Endometrial microvascular endothelial cells (primary cell): ENCODE measurements around the gene GNG8. TPM values are rescaled to one million over a fixed set of nuclear protein-coding genes. Genes with fewer than 3 reads are reported as not detected.

Source experiments
- in situ Hi-C: cut with HindIII; loops from 2 replicates; pipeline ENCODE4 v1.10.0; 2017; ENCODE audit warnings: low sequenced_read_pairs, low pct_unique_long_range_greater_than_20kb; ENCODE audit errors: inconsistent ontology term
- total RNA-seq: library from RNA; depleted of rRNA; stranded (reverse); fragments of >200 nt; gene quantifications from one replicate; pipeline ENCODE4 v1.2.3, GENCODE V29; 2015; ENCODE audit errors: inconsistent ontology term

Gene GNG8
- total RNA-seq, 1 donor from 2014 or later, result not detected

DNA sequence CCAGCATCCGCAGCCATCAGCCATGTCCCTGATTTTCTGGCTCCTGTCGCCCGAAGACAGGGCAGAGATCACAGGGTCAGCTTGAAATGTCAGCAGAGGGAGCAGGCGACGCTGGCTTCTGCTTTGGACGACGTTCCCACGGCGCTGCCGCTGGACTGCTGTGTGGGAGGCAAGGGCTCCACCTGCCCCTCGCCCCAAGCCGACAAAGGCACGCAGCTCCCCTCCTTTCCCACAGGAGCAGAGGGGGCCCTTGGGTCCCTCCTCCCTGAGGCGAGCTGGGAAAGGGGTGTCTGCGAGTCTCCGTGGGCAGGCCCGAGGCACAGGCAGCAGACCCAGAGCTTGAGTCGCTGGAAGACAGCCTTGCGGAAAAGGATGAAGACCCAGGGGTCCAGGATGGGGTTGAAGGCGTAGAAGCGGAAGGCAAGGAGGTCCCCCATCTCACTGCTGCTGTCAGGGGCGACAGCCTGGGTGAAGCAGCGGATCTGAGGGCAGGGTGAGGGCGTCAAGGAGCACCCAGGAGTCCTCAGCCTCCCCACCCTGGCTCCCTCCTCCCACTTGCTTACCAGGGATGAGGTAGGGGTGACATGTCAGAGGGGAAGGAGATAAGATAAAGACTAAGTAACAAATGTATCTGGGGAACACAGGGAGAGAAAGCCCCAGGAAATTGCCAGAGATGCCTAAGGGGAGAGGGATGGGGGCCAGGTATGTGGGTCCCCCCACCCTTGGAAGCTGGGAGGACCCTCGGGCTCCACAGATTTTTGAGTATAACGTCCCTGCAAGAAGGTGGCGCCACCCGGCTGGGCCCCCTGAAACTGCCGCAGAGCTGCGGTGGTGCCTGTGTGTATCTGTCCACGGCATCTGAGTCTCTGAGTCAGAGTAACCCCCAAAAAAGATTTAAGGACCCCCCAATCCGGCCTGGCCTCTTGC, 14.5 kb downstream of the GNG8 start:
- in situ Hi-C loops, result no loop called here

DNA sequence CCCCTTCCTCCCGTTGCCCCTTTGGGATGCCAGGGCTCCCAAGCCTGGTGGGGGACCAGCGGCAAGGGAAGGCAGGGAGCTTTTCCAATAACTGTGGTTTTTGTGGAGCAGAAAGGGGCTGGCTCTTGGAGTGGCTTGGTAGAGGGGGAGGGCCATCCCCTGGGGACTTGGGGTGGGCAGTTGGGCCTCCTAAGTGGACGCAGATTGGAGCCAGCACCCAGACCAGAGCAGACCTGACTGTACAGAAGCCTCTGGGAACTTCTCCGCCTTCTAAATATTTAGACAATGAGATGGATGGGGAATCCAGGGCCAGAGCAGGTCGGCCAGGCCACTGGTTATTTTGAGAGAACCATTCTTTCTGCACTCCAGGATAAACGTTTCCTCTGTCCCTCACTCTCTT, 15.3 kb downstream of the GNG8 start:
- in situ Hi-C loops, result no loop called here

DNA sequence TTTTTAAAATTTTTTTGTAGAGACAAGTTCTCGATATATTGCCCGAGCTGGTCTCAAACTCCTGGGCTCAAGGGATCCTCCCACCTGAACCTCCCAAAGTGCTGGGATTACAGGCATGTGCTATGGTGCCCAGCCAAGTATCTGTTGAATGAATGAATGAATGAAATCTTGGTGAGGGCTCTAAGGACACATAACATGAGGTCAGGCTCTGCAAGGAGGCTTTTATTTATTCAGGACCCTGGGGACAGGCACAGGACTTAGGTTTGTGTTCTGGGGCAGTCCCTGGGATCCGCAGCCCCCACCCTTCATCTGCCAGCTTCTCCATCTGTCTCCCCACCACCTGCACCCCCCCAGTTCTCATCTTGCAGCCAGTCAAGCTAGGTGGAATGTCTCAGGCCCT, 15.7 kb downstream of the GNG8 start:
- in situ Hi-C loops, result no loop called here

GRCh38 chr19:46618670-46619231, 17.3 kb downstream of the GNG8 start:
- in situ Hi-C loops, result no loop called here

DNA sequence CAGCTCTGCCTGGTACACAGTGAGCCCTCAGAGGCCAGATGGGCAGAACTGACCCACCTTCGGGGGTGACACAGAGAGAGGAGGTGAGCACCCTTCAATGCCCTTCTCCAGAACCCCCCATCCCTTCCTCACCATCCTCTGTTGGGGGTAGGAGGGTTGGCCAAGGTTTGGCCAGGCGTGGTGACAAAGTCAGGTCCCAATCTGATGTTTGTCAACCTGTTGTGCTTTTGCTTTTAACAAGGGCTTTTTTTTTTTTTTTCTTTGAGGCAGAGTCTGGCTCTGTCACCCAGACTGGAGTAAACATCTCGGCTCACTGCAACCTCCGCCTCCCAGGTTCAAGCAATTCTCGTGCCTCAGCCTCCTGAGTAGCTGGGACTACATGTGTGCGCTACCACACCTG, 18.4 kb downstream of the GNG8 start:
- in situ Hi-C loops, result no loop called here

DNA sequence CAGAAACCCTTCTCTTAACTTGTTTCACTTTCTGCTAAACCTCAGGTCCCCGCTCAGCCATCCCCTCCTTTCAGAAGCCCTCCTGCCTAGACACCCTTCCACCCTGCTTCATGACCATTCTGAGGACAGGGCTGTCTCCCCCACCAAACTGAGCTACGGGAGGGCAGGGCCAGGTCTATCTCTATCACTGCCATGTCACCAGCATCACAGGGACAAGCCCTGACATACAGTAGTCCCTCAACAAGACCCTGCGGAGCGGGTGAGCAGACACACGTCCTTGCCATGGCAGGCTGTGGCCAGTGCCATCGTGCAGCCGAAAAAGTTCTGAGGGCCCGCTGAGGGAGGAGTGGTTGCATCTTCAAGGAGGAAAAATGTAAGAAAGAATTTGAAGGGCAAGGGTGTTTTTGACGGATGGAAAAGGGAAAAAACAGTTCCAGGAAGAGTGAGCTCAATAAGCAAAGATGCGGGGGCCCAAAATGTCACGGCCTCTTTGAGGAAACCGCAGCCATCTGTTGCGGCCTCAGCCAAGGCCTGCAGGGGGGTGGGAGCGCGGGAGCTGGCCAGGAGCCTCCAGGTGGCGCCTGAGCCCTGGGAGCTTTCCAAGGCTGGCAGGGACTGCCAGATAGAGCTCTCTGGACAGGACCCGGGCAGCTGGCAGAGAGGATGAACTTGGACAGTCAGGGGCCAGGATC, 19.2 kb downstream of the GNG8 start:
- in situ Hi-C loops, result no loop called here

- in situ Hi-C loops, result no loop called here
These were observed 20.0 kb downstream of the GNG8 start for GRCh38 chr19:46615966-46616365.

- in situ Hi-C loops, result no loop called here
These were observed 21.8 kb downstream of the GNG8 start for GRCh38 chr19:46614114-46614722.

DNA sequence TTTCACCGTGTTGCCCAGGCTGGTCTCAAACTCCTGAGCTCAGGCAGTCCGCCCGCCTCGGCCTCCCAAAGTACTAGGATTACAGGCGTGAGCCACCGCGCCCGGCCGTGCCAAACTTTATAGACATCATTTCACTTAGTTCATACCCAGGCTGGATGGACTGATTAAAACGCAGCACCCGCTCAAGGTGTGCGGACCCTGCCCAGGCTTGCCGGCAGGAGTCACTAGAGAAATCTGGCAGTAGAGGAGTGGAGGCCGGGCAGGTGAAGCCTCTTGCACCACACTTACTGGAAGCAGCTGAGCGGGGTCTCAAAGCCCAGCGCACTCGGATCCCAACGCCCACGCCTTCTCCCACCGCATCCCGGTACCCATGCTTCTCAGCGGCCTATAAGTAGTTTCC, 22.5 kb downstream of the GNG8 start:
- in situ Hi-C loops, result no loop called here

GRCh38 chr19:46611776-46612175, 24.2 kb downstream of the GNG8 start:
- in situ Hi-C loops, result no loop called here

- in situ Hi-C loops, result no loop called here
These were observed 24.9 kb downstream of the GNG8 start for GRCh38 chr19:46610851-46611770.

DNA sequence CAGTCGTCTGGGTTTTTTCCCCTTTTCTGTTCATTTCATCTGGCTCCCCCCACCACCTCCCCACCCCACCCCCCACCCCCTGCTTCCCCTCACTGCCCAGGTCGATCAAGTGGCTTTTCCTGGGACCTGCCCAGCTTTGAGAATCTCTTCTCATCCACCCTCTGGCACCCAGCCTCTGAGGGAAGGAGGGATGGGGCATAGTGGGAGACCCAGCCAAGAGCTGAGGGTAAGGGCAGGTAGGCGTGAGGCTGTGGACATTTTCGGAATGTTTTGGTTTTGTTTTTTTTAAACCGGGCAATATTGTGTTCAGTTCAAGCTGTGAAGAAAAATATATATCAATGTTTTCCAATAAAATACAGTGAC, 25.6 kb downstream of the GNG8 start:
- in situ Hi-C loops, result no loop called here

- in situ Hi-C loops, result no loop called here
These were observed 26.2 kb downstream of the GNG8 start for GRCh38 chr19:46609511-46610412.

- in situ Hi-C loops, result no loop called here
These were observed 27.2 kb downstream of the GNG8 start for GRCh38 chr19:46608581-46609345.

GRCh38 chr19:46608178-46608577, 27.8 kb downstream of the GNG8 start:
- in situ Hi-C loops, result no loop called here

DNA sequence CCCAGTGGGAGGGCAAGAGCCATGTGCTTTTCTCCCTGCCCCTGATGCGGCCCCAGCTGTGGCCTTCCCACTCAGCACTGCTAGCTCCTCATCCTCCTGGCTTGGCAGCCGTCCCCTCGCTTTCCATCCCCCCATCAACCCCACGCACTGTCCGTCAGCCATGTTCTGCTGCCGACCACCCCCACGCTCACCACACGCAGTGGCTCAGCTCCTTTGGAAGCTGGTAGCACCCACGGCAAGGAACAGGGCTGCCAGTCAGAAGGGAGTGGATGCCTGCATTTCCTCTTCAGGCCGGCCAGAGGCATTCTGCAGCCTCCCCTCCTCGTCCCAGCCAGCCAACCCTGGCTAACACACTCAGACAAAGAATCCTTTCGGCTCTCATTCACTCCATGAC, 28.6 kb downstream of the GNG8 start:
- in situ Hi-C loops, result no loop called here
